A673 (cell line): ENCODE results near the gene COL9A3. TPM values are rescaled to one million over a fixed set of nuclear protein-coding genes. Genes with fewer than 3 reads are reported as not detected.

Experiments used
- BruUV-seq: library from RNA; stranded (reverse); fragments of 400-500 nt; replicated peaks from 2 replicates; lab custom pipeline; 2021; lab: Mats Ljungman, UMichigan
- CTCF ChIA-PET: fragments of 300-600 bp; sonication (Branson Sonifier 250); formaldehyde crosslinking; loops from one replicate; lab custom pipeline; 2022; ENCODE audit warnings: antibody characterized with exemption; lab: Charles Lee
- POLR2A ChIA-PET: fragments of 300-600 bp; sonication (Branson Sonifier 250); formaldehyde crosslinking; loops from one replicate; lab custom pipeline; 2022; ENCODE audit warnings: antibody characterized with exemption; ENCODE audit not compliant: low non-redundant PET; lab: Charles Lee
- DNase-seq: peaks from one replicate; pipeline ENCODE4 v3.0.0-alpha.2; 2015; ENCODE audit warnings: low spot score
- H3K27ac ChIP-seq: fragments of 200-600 bp; sonication (generic); 2 replicates; pipeline ENCODE4 v1.5.1; 2016; ENCODE audit warnings: mixed run types, low read depth, mild to moderate bottlenecking, mixed read lengths, antibody characterized with exemption, low read length; ENCODE audit not compliant: poor library complexity, severe bottlenecking
- H3K27me3 ChIP-seq: fragments of 200-600 bp; sonication (generic); replicated peaks from 2 replicates; pipeline ENCODE4 v1.6.1; 2017; ENCODE audit warnings: mixed run types, low read depth, mild to moderate bottlenecking, mixed read lengths, antibody characterized with exemption, low read length; ENCODE audit not compliant: insufficient read depth, poor library complexity
- H3K36me3 ChIP-seq: fragments of 200-600 bp; sonication (generic); 2 replicates; pipeline ENCODE4 v1.6.1; 2016; ENCODE audit warnings: mixed run types, mild to moderate bottlenecking, mixed read lengths, antibody characterized with exemption, low read length; ENCODE audit not compliant: insufficient read depth, poor library complexity, severe bottlenecking
- H3K4me1 ChIP-seq: fragments of 200-600 bp; sonication (generic); 2 replicates; pipeline ENCODE4 v1.6.1; 2017; ENCODE audit warnings: mixed run types, mild to moderate bottlenecking, mixed read lengths, antibody characterized with exemption, low read length; ENCODE audit not compliant: insufficient read depth, poor library complexity, severe bottlenecking
- H3K4me3 ChIP-seq: fragments of 200-600 bp; sonication (generic); 2 replicates; pipeline ENCODE4 v1.5.1; 2016; ENCODE audit warnings: low read depth, mixed run types, mild to moderate bottlenecking, mixed read lengths, low read length; ENCODE audit not compliant: poor library complexity, severe bottlenecking
- H3K9me3 ChIP-seq: fragments of 200-600 bp; sonication (generic); 2 replicates; pipeline ENCODE4 v1.6.1; 2016; ENCODE audit warnings: mixed run types, low read depth, mild to moderate bottlenecking, mixed read lengths, antibody characterized with exemption, low read length; ENCODE audit not compliant: poor library complexity, severe bottlenecking
- EZH2 ChIP-seq: fragments of 200-600 bp; sonication (generic); IDR thresholded peaks from 2 replicates; pipeline ENCODE4 v1.6.1; 2017; ENCODE audit warnings: borderline replicate concordance, low read depth, mild to moderate bottlenecking, mixed read lengths, antibody characterized with exemption, low read length; ENCODE audit not compliant: poor library complexity, severe bottlenecking
- intact Hi-C: fragments of 100-400 bp; cut with micrococcal nuclease; formaldehyde crosslinking; loops from one replicate; pipeline ENCODE4 v1.10.0; 2022; ENCODE audit not compliant: unreplicated experiment
- total RNA-seq: library from RNA; stranded (reverse); gene quantifications from 2 replicates; pipeline ENCODE4 v1.2.3, GENCODE V29; 2021
- TF ChIP-seq, protein P1 (sequence below): fragments of 300-800, 200-600 bp; sonication (generic); conservative IDR thresholded peaks from 2 replicates; pipeline ENCODE4 v1.5.1; 2017; ENCODE audit warnings: low read depth, mild to moderate bottlenecking, antibody characterized with exemption, low read length, moderate library complexity, mixed read lengths

COL9A3 gene
- total RNA-seq, 1 experiment from 2014 or later = 8.4 TPM

DNA sequence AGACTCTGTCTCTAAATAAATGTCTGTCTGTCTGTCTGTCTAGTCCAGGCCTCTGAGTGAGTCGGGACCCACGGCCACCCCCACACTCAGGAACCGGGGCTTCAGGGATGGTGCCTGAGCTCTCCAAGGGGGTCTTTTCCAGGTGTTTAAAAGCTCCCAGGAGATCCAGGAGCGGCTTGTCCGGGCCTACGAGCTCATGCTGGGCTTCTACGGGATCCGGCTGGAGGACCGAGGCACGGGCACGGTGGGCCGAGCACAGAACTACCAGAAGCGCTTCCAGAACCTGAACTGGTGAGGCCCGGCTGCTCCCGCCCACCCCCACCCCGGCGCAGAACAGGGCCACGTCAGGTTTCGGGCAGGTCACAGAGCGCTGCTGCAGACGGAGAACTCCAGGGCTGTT is 5.5 kb upstream of the COL9A3 start:
- ChIA-PET CTCF (no interaction called here), POLR2A (no interaction called here)
- peaks cover 46% of the 10 kb centered on the region for H3K36me3 ChIP-seq
- H3K27me3 ChIP-seq = no peaks in the 10 kb centered on the region
- H3K27ac ChIP-seq = no peak overlapping the region
- BruUV-seq = no TSS peak
- no peak for TF ChIP-seq EZH2
- DNase-seq = no peak
- H3K4me1 ChIP-seq = peaks cover 21% of the 10 kb centered on the region
- intact Hi-C loops = no loop called here
- H3K4me3 ChIP-seq = no peak overlapping the region
- H3K9me3 ChIP-seq = no peaks in the 10 kb centered on the region

- H3K36me3 ChIP-seq = peaks cover 46% of the 10 kb centered on the region
- TF ChIP-seq, protein P1, sequence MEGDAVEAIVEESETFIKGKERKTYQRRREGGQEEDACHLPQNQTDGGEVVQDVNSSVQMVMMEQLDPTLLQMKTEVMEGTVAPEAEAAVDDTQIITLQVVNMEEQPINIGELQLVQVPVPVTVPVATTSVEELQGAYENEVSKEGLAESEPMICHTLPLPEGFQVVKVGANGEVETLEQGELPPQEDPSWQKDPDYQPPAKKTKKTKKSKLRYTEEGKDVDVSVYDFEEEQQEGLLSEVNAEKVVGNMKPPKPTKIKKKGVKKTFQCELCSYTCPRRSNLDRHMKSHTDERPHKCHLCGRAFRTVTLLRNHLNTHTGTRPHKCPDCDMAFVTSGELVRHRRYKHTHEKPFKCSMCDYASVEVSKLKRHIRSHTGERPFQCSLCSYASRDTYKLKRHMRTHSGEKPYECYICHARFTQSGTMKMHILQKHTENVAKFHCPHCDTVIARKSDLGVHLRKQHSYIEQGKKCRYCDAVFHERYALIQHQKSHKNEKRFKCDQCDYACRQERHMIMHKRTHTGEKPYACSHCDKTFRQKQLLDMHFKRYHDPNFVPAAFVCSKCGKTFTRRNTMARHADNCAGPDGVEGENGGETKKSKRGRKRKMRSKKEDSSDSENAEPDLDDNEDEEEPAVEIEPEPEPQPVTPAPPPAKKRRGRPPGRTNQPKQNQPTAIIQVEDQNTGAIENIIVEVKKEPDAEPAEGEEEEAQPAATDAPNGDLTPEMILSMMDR = no peak
- POLR2A ChIA-PET = no interaction called here
- H3K4me3 ChIP-seq = no peak overlapping the region
- no TSS peak for BruUV-seq
- CTCF ChIA-PET = no interaction called here
- H3K27ac ChIP-seq = no peak overlapping the region
- H3K27me3 ChIP-seq = no peaks in the 10 kb centered on the region
- intact Hi-C loops = no loop called here
- no peaks in the 10 kb centered on the region for H3K9me3 ChIP-seq
- DNase-seq = no peak
- H3K4me1 ChIP-seq = peaks cover 21% of the 10 kb centered on the region
These were observed 5.1 kb upstream of the COL9A3 start for GRCh38 chr20:62811720-62812119.

GRCh38 chr20:62812181-62812906 is 4.5 kb upstream of the COL9A3 start:
- peaks cover 2% of the 10 kb centered on the region for H3K27me3 ChIP-seq
- TF ChIP-seq EZH2 = no peak
- no peak for DNase-seq
- BruUV-seq = no TSS peak
- CTCF ChIA-PET = no interaction called here
- POLR2A ChIA-PET = no interaction called here
- no peak overlapping the region for H3K4me3 ChIP-seq
- no peaks in the 10 kb centered on the region for H3K9me3 ChIP-seq
- intact Hi-C loops = no loop called here
- peaks cover 20% of the 10 kb centered on the region for H3K4me1 ChIP-seq
- no peak overlapping the region for H3K27ac ChIP-seq
- peaks cover 45% of the 10 kb centered on the region for H3K36me3 ChIP-seq

- no peak for DNase-seq
- intact Hi-C loops = no loop called here
- Histone ChIP-seq H3K27ac (no peak overlapping the region), H3K27me3 (peaks cover 2% of the 10 kb centered on the region), H3K36me3 (peaks cover 40% of the 10 kb centered on the region), H3K4me3 (no peak overlapping the region), H3K9me3 (no peaks in the 10 kb centered on the region), H3K4me1 (peaks cover 20% of the 10 kb centered on the region)
- TF ChIP-seq EZH2 = no peak
- TF ChIP-seq, protein P1 = no peak
- BruUV-seq = TSS peak; percentile 72
- POLR2A ChIA-PET = no interaction called here
- CTCF ChIA-PET = no interaction called here
These were observed 4.0 kb upstream of the COL9A3 start for GRCh38 chr20:62812907-62813200.
